Liver (tissue), 9 donors: Measurements from ENCODE around the gene DYSF. TPM values are rescaled to one million over a fixed set of nuclear protein-coding genes. Genes with fewer than 3 reads are reported as not detected.

ENCODE experiments used
- DNase-seq: peaks from one replicate; pipeline ENCODE4 v3.0.0-alpha.2; 2017; ENCODE audit warnings: low spot score
- H3K27ac ChIP-seq, 2 donors: one replicate each; pipeline ENCODE4 v1.7.0; 2013; ENCODE audit warnings: inconsistent platforms in 2 of 2, low read length in 2 of 2, control low read depth in 1 of 2, low read depth in 1 of 2, mild to moderate bottlenecking in 1 of 2
- H3K27me3 ChIP-seq, 4 donors: one replicate each; pipeline versions ENCODE4 v1.6.1 to v1.7.0; 2013; ENCODE audit warnings: low read length in 3 of 4, inconsistent platforms in 1 of 4, mild to moderate bottlenecking in 1 of 4, moderate library complexity in 1 of 4; ENCODE audit not compliant: control insufficient read depth in 4 of 4, insufficient read depth in 4 of 4
- H3K36me3 ChIP-seq, 4 donors: one replicate each; pipeline versions ENCODE4 v1.6.1 to v1.7.0; 2013; ENCODE audit warnings: low read length in 3 of 4, mild to moderate bottlenecking in 3 of 4, low read depth in 1 of 4, moderate library complexity in 1 of 4; ENCODE audit not compliant: control insufficient read depth in 4 of 4, insufficient read depth in 3 of 4
- H3K4me1 ChIP-seq, 4 donors: one replicate each; pipeline versions ENCODE4 v1.6.1 to v1.7.0; 2013; ENCODE audit warnings: low read length in 3 of 4, mild to moderate bottlenecking in 3 of 4, moderate library complexity in 1 of 4; ENCODE audit not compliant: control insufficient read depth in 4 of 4, insufficient read depth in 4 of 4
- H3K4me3 ChIP-seq, 3 donors: one replicate each; pipeline versions ENCODE4 v1.6.1 to v1.7.0; 2013; ENCODE audit warnings: low read length in 3 of 3, control low read depth in 1 of 3, low read depth in 1 of 3, mild to moderate bottlenecking in 1 of 3
- H3K9ac ChIP-seq, 2 donors: one replicate each; pipeline ENCODE4 v1.7.0; 2013; ENCODE audit warnings: low read length in 2 of 2, mild to moderate bottlenecking in 2 of 2, moderate library complexity in 2 of 2, control low read depth in 1 of 2, low read depth in 1 of 2
- H3K9me3 ChIP-seq, 4 donors: one replicate each; pipeline versions ENCODE4 v1.6.1 to v1.7.0; 2013; ENCODE audit warnings: low read length in 3 of 4; ENCODE audit not compliant: control insufficient read depth in 4 of 4
- ATF3 ChIP-seq: IDR thresholded peaks from 2 replicates; pipeline ENCODE4 v1.6.1; 2016; ENCODE audit warnings: antibody characterized with exemption
- CTCF ChIP-seq: fragments of 150-350 bp; IDR thresholded peaks from 2 replicates; pipeline ENCODE4 v1.5.1; 2017; ENCODE audit warnings: improper control_type of control experiment, low read depth, low read length; ENCODE audit not compliant: missing input control
- FOXA2 ChIP-seq: IDR thresholded peaks from 2 replicates; pipeline ENCODE4 v1.6.1; 2016; ENCODE audit warnings: antibody characterized with exemption
- GABPA ChIP-seq, 2 donors: IDR thresholded peaks in 1 of 2; conservative IDR thresholded peaks in 1 of 2; 2 replicates each; pipeline ENCODE4 v1.6.1; 2016; ENCODE audit warnings: antibody characterized with exemption in 2 of 2, mild to moderate bottlenecking in 1 of 2, moderate library complexity in 1 of 2
- HNF4A ChIP-seq, 2 donors: conservative IDR thresholded peaks; 2 replicates each; pipeline ENCODE4 v1.6.1; 2016; ENCODE audit warnings: antibody characterized with exemption in 2 of 2, mild to moderate bottlenecking in 2 of 2
- MAX ChIP-seq: IDR thresholded peaks from 2 replicates; pipeline ENCODE4 v1.6.1; 2016; ENCODE audit warnings: antibody characterized with exemption
- NR2F2 ChIP-seq: IDR thresholded peaks from 2 replicates; pipeline ENCODE4 v1.6.1; 2016; ENCODE audit warnings: antibody characterized with exemption
- REST ChIP-seq: IDR thresholded peaks from 2 replicates; pipeline ENCODE4 v1.6.1; 2016; ENCODE audit warnings: antibody characterized with exemption, mild to moderate bottlenecking
- RXRA ChIP-seq, 2 donors: IDR thresholded peaks; 2 replicates each; pipeline ENCODE4 v1.6.1; 2017 to 2018; ENCODE audit warnings: antibody characterized with exemption in 2 of 2, mild to moderate bottlenecking in 1 of 2
- SP1 ChIP-seq: IDR thresholded peaks from 2 replicates; pipeline ENCODE4 v1.6.1; 2018; ENCODE audit warnings: antibody characterized with exemption, mild to moderate bottlenecking
- TAF1 ChIP-seq: conservative IDR thresholded peaks from 2 replicates; pipeline ENCODE4 v1.6.1; 2016; ENCODE audit warnings: antibody characterized with exemption, mild to moderate bottlenecking
- YY1 ChIP-seq: IDR thresholded peaks from 2 replicates; pipeline ENCODE4 v1.6.1; 2016; ENCODE audit warnings: antibody characterized with exemption, mild to moderate bottlenecking
- ZBTB33 ChIP-seq: IDR thresholded peaks from 2 replicates; pipeline ENCODE4 v1.6.1; 2016; ENCODE audit warnings: antibody characterized with exemption
- WGBS: extraction: QIAGEN DNeasy Blood & Tissue Kit; methylation state at CpG from one replicate; pipeline ENCODE4 v1.1.7; 2013; 5-methylcytosine and 5-hydroxymethylcytosine counted together
- polyA plus RNA-seq, 2 donors: library from polyadenylated mRNA; stranded (reverse) in 1 of 2; unstranded in 1 of 2; fragments of 200-250 nt in 1 of 2; fragments of >200 nt in 1 of 2; fragmentation: Nextera tagmentation in 1 of 2; extraction: Ambion mirVana in 1 of 2; gene quantifications; one replicate each; pipeline versions ENCODE4 v1.2.1 to v1.2.3, GENCODE V29; 2013 to 2015
- total RNA-seq, 2 donors: library from RNA; depleted of rRNA; stranded (reverse); fragments of >200 nt; gene quantifications; one replicate each; pipeline ENCODE4 v1.2.3, GENCODE V29; 2014
- donor health status: healthy.
- donor health status: healthy.
- donor health status: healthy.
- donor health status: healthy.
- donor health status: healthy.

The DYSF gene
- total and polyA plus RNA-seq, 4 donors = 8.5 to 20.8 (median 13.6) TPM

GRCh38 chr2:71715951-71716696 is 262.8 kb downstream of the DYSF start:
- TF ChIP-seq SP1 (no peak), NR2F2 (no peak), ZBTB33 (no peak), RXRA (IDR thresholded peaks at IDR 0.05) (no peak), GABPA (IDR thresholded peaks at IDR 0.05 in 1 of 2, conservative IDR thresholded peaks at IDR 0.05 in 1 of 2) (no peak), YY1 (no peak), REST (no peak), TAF1 (no peak), HNF4A (conservative IDR thresholded peaks at IDR 0.05) (no peak), ATF3 (no peak), FOXA2 (no peak), MAX (no peak), CTCF (no peak)
- no peak overlapping the region for H3K27ac ChIP-seq
- DNase-seq = no peak
- no peaks in the 10 kb centered on the region for H3K9me3 ChIP-seq
- peaks cover 0 to 3% (median 0%) of the 10 kb centered on the region in 4 donors for H3K4me1 ChIP-seq
- no peaks in the 10 kb centered on the region for H3K27me3 ChIP-seq
- H3K9ac ChIP-seq = no peak overlapping the region
- H3K4me3 ChIP-seq = no peak overlapping the region
- 89% methylated on average over 4 of the region's 4 CpGs for WGBS
- no peaks in the 10 kb centered on the region for H3K36me3 ChIP-seq
